Loucy (cell line): ENCODE measurements around the gene DDOST.

Experiments
- H2AFZ ChIP-seq: fragments of 200-600 bp; sonication (generic); 2 replicates; pipeline ENCODE4 v1.6.0; 2016; ENCODE audit warnings: antibody characterized with exemption, mild to moderate bottlenecking, low read length, moderate library complexity
- H3F3A ChIP-seq: fragments of 200-600 bp; 2 replicates; pipeline ENCODE4 v1.6.0; 2016; ENCODE audit warnings: antibody characterized with exemption, low read depth, mild to moderate bottlenecking
- H3K27me3 ChIP-seq: fragments of 200-600 bp; sonication (generic); 2 replicates; pipeline ENCODE4 v1.6.1; 2014; ENCODE audit warnings: low read length, mild to moderate bottlenecking; ENCODE audit not compliant: insufficient read depth, poor library complexity, severe bottlenecking
- H3K36me3 ChIP-seq: fragments of 200-600 bp; sonication (generic); 2 replicates; pipeline ENCODE4 v1.6.1; 2016; ENCODE audit warnings: low read length; ENCODE audit not compliant: insufficient read depth
- H3K4me1 ChIP-seq: fragments of 200-600 bp; sonication (generic); 2 replicates; pipeline ENCODE4 v1.5.1; 2014; ENCODE audit warnings: low read length, mild to moderate bottlenecking; ENCODE audit not compliant: insufficient read depth, poor library complexity, severe bottlenecking
- H3K4me2 ChIP-seq: fragments of 200-600 bp; sonication (generic); 2 replicates; pipeline ENCODE4 v1.6.0; 2014; ENCODE audit warnings: antibody characterized with exemption, low read length, low read depth, mild to moderate bottlenecking; ENCODE audit not compliant: poor library complexity, severe bottlenecking
- H3K4me3 ChIP-seq: fragments of 200-600 bp; sonication (generic); 2 replicates; pipeline ENCODE4 v1.5.1; 2014; ENCODE audit warnings: low read length, mild to moderate bottlenecking, mixed read lengths; ENCODE audit not compliant: poor library complexity, severe bottlenecking
- H3K79me2 ChIP-seq: fragments of 200-600 bp; sonication (generic); 2 replicates; pipeline ENCODE4 v1.6.1; 2014; ENCODE audit warnings: low read length; ENCODE audit not compliant: insufficient read depth
- H3K9ac ChIP-seq: fragments of 200-600 bp; sonication (generic); 2 replicates; pipeline ENCODE4 v1.6.0; 2014; ENCODE audit warnings: mild to moderate bottlenecking, low read depth, low read length, moderate library complexity; ENCODE audit not compliant: poor library complexity, severe bottlenecking
- H3K9me2 ChIP-seq: fragments of 200-600 bp; sonication (generic); replicated peaks from 2 replicates; pipeline ENCODE4 v1.6.1; 2016; ENCODE audit warnings: low read depth, low read length, mixed read lengths
- H3K9me3 ChIP-seq: fragments of 200-600 bp; sonication (generic); 2 replicates; pipeline ENCODE4 v1.6.1; 2014; ENCODE audit warnings: mild to moderate bottlenecking, antibody characterized with exemption, low read length, low read depth; ENCODE audit not compliant: insufficient read depth
- H4K20me1 ChIP-seq: fragments of 200-600 bp; sonication (generic); 2 replicates; pipeline ENCODE4 v1.6.0; 2014; ENCODE audit warnings: antibody characterized with exemption, low read length, mild to moderate bottlenecking; ENCODE audit not compliant: insufficient read depth, poor library complexity, severe bottlenecking
- EZH2phosphoT487 ChIP-seq: fragments of 200-600 bp; IDR thresholded peaks from 2 replicates; pipeline ENCODE4 v1.6.1; 2018; ENCODE audit warnings: antibody characterized with exemption, mild to moderate bottlenecking, moderate library complexity, borderline replicate concordance
- TF ChIP-seq, protein P1 (sequence below): fragments of 200-600 bp; sonication (generic); conservative IDR thresholded peaks from 2 replicates; pipeline ENCODE4 v1.5.1; 2014; ENCODE audit warnings: mild to moderate bottlenecking, antibody characterized with exemption, low read length

Gene DDOST

DNA sequence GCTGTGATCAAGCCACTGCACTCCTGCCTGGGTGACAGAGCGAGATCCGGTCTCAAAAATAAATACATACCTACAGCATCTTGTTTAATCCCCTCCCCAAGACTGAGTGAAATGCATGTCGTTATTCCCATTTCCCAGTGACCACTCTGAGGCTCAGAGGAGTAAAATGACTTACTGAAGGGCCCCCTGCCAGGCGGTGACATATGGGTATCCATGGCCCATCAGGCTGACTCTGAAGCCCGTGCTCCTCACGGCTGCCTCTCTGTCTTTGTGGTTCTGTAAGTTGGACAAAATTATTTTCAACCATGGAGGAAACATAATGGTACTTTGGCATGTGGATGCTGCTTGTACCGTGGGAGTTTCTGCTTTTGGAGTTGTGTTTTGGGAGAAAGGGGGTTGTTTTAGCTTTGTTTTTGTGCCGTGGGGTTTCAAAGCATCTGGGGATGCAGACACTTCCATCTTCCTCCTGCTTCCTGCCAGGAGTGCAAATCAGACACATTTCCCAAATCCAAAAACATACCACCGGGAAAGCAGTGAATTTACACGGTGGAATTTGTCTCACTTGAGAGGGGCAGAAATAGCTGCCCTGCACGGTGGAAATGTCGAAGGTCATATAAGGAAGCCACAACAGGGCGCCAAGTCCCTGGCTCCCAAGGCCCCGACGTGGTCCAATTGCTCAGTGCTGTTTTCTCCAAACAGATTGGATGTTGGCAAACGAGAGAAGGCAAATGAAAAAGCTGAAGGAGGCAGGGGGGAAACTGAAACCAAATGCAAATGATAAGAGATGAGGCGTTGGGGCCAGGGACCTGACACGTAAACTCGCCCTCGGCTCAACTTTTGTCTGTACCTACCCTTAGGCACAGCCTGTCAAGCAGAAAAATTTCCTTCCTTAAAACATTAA, 45.0 kb downstream of the DDOST start:
- no peaks in the 10 kb centered on the region for H3F3A ChIP-seq
- H3K9ac ChIP-seq, result no peak overlapping the region
- H3K79me2 ChIP-seq, result no peaks in the 10 kb centered on the region
- no peak overlapping the region for H3K4me2 ChIP-seq
- H2AFZ ChIP-seq, result no peak overlapping the region
- H3K4me1 ChIP-seq, result no peaks in the 10 kb centered on the region
- no peaks in the 10 kb centered on the region for H4K20me1 ChIP-seq
- no peaks in the 10 kb centered on the region for H3K9me3 ChIP-seq
- no peaks in the 10 kb centered on the region for H3K36me3 ChIP-seq
- H3K4me3 ChIP-seq, result no peak overlapping the region
- no peaks in the 10 kb centered on the region for H3K9me2 ChIP-seq
- no peak for TF ChIP-seq EZH2phosphoT487
- TF ChIP-seq, protein P1, sequence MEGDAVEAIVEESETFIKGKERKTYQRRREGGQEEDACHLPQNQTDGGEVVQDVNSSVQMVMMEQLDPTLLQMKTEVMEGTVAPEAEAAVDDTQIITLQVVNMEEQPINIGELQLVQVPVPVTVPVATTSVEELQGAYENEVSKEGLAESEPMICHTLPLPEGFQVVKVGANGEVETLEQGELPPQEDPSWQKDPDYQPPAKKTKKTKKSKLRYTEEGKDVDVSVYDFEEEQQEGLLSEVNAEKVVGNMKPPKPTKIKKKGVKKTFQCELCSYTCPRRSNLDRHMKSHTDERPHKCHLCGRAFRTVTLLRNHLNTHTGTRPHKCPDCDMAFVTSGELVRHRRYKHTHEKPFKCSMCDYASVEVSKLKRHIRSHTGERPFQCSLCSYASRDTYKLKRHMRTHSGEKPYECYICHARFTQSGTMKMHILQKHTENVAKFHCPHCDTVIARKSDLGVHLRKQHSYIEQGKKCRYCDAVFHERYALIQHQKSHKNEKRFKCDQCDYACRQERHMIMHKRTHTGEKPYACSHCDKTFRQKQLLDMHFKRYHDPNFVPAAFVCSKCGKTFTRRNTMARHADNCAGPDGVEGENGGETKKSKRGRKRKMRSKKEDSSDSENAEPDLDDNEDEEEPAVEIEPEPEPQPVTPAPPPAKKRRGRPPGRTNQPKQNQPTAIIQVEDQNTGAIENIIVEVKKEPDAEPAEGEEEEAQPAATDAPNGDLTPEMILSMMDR, result no peak
- no peaks in the 10 kb centered on the region for H3K27me3 ChIP-seq

DNA sequence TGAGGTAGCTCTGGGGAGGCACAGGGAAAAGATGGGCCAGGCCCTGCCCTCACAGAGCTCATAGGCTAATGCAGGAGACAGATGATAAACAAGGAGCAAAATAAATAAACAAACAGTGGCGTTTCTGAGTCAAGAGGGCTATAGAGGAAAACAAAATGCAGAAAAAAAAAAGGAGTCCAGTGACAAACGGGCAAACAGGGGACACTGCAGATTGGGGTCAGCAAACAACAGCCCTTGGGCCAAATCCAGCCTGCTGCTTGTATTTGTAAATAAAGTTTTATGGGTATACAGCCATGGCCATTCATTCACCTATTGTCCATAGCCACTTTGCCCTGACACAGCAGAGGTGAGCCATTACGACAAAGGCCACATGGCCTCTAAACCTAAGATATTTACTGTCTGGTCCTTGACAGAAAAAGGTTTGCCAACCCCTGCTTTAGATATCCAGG, 47.0 kb downstream of the DDOST start:
- Histone ChIP-seq H3K9me3 (no peaks in the 10 kb centered on the region), H3K4me3 (no peak overlapping the region), H4K20me1 (no peaks in the 10 kb centered on the region), H3K9ac (no peak overlapping the region), H3K9me2 (no peaks in the 10 kb centered on the region), H3K4me1 (no peaks in the 10 kb centered on the region), H3K79me2 (no peaks in the 10 kb centered on the region), H2AFZ (no peak overlapping the region), H3K36me3 (no peaks in the 10 kb centered on the region), H3K4me2 (no peak overlapping the region), H3K27me3 (no peaks in the 10 kb centered on the region), H3F3A (no peaks in the 10 kb centered on the region)
- TF ChIP-seq, protein P1, result no peak
- TF ChIP-seq EZH2phosphoT487, result no peak

DNA sequence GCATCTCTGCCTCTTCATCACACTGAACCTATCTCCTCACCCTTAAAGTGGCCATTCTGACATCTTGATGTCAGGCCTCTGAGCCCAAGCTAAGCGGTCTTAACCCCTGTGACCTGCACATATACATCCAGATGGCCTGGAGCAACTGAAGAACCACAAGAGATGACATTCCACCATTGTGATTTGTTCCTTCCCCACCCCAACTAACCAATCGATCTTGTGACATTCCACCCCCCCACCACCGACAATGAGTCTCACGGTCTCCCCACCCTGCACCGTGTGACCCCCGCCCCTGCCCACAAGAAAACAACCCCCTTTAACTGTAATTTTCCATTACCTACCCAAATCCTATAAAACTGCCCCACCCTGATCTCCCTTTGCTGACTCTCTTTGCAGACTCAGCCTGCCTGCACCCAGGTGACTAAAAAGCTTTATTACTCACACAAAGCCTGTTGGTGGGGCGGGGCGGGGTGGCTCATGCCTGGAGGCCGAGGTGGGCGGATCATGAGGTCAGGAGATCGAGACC, 48.9 kb downstream of the DDOST start:
- no peak overlapping the region for H3K4me3 ChIP-seq
- no peak overlapping the region for H2AFZ ChIP-seq
- H3K79me2 ChIP-seq, result no peaks in the 10 kb centered on the region

More for the DNA sequence above, 48.9 kb downstream of the DDOST start:
- Histone ChIP-seq H3K4me1 (no peaks in the 10 kb centered on the region), H3K27me3 (no peaks in the 10 kb centered on the region), H3K4me2 (no peak overlapping the region), H4K20me1 (no peaks in the 10 kb centered on the region), H3K9ac (no peak overlapping the region), H3K9me2 (no peaks in the 10 kb centered on the region), H3F3A (no peaks in the 10 kb centered on the region), H3K9me3 (no peaks in the 10 kb centered on the region), H3K36me3 (no peaks in the 10 kb centered on the region)
- TF ChIP-seq EZH2phosphoT487, result no peak
- TF ChIP-seq, protein P1, result no peak
